Astrocyte (in vitro differentiated cells and primary cell): ENCODE results near the gene WDR45B.

Experiments
- CTCF ChIP-seq: IDR thresholded peaks from 2 replicates; pipeline ENCODE4 v1.5.1; 2011; ENCODE audit warnings: low read depth, mild to moderate bottlenecking, inconsistent platforms, low read length, moderate library complexity; ENCODE audit not compliant: insufficient read depth
- EZH2 ChIP-seq: IDR thresholded peaks from 2 replicates; pipeline ENCODE4 v1.6.1; 2012; ENCODE audit warnings: mild to moderate bottlenecking, low read length, inconsistent platforms; ENCODE audit not compliant: insufficient read depth

GRCh38 chr17:82565551-82565950, 82.7 kb downstream of the WDR45B start:
- TF ChIP-seq EZH2 (no peak), CTCF (no peak)
